Activated CD4-positive, CD25-positive, alpha-beta regulatory T cell treated with anti-CD3 and anti-CD28 coated beads, Interleukin-2, amount 50 U/mL, for 16 hours (primary cell): ENCODE data around the gene BLVRB.
A peak's percentile ranks its signal among the peaks of the same experiment; 100 is the strongest.

Experiments
- DNase-seq: peaks from one replicate; pipeline ENCODE4 v3.0.0-alpha.2; 2020; ENCODE audit warnings: low read depth, low spot score

BLVRB gene

GRCh38 chr19:40403262-40403984 is 62.1 kb downstream of the BLVRB start:
- DNase-seq, result peak; percentile 47

DNA sequence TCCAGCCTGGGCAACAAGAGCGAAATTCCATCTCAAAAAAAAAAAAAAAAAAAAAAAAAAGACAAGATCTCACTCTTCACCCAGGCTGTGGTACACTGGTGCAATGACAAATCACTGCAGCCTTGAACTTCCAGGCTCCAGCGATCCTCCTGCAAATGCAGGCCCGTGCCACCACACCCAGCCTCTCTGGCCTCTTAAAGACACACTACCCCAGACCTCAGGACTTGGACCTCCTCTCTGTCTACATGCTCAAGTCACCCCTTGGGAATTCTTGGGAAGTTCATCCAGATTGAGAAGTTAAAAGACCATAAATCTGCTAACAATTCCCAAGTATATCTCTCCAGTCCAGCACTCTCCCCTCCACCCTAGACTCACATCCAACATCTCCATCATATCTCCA is 65.0 kb downstream of the BLVRB start:
- no peak for DNase-seq

- DNase-seq, result peak; percentile 16
These were observed 67.0 kb downstream of the BLVRB start for GRCh38 chr19:40398417-40399131.
